NCI-H2227 (cell line): ENCODE results near the gene EIF5A.

ENCODE experiments used
- DNase-seq: peaks from one replicate; lab custom pipeline; 2025; ENCODE audit not compliant: unreplicated experiment; lab: John Stamatoyannopoulos, UW

Gene EIF5A

DNA sequence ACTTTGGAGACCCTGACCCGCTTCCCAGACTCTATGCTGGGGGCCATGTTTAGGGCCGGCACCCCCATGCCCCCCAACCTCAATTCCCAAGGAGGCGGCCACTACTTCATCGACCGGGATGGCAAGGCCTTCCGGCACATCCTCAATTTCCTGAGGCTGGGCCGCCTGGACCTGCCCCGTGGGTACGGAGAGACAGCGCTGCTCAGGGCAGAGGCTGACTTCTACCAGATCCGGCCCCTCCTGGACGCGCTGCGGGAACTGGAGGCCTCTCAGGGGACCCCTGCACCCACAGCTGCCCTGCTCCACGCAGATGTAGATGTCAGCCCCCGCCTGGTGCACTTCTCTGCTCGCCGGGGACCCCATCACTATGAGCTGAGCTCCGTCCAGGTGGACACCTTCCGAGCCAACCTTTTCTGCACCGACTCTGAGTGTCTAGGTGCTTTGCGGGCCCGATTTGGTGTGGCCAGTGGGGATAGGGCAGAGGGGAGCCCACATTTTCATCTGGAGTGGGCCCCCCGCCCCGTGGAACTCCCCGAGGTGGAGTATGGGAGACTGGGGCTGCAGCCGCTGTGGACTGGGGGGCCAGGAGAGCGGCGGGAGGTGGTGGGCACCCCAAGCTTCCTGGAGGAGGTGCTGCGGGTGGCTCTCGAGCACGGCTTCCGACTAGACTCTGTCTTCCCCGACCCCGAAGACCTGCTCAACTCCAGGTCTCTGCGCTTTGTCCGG, 45.6 kb downstream of the EIF5A start:
- DNase-seq, result no peak

DNA sequence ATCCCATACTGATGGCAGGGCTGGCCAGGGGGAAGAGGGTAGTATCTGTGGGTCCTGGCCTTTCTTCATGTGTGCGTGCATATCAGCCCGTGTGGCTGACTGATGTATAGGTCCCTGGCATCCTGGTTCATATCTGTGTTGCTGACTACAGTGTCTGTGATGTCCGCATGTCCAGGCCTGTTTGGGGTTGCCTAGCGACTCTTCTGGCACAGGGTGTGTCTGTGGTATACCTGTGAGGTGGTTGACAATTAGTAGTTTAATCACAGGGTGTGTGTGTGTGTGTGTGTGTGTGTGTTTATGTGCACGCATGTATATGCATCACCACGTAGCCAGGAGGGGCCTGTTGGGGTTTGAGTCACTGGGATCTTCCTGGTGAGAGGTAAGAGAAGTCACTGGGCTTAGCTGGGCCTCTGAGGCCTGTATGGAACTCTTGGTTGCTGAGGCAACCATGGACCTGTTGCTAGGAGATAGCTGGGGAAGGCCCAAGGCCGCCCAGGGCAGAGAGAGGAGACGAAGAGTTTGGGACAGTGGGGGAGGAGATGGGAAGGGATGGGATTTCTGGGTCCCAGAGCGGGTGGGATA, 46.9 kb downstream of the EIF5A start:
- DNase-seq, result peak; percentile 11

DNA sequence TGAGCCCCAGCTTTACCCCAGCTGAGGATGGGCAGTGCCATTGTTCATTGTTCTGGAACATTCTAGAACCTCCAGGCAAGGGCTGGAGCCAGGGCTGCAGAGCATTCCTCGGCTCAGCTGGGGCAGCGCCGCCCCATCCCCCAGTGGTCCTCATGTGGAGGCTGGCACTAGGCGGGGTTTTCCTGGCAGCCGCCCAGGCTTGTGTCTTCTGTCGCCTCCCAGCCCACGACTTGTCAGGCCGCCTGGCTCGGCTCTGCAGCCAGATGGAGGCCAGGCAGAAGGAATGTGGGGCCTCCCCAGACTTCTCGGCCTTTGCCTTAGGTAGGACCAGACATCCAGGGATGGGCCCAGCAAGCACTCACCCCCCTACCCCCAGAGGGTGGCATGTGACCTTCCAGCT, 47.6 kb downstream of the EIF5A start, which contains the start of gene TMEM95:
Gene TMEM95 (plus strand): TSS at position 104 of the 400 bp plus-strand sequence. CDS start 49 bp downstream, at position 153.
- DNase-seq, result peak; percentile 8

DNA sequence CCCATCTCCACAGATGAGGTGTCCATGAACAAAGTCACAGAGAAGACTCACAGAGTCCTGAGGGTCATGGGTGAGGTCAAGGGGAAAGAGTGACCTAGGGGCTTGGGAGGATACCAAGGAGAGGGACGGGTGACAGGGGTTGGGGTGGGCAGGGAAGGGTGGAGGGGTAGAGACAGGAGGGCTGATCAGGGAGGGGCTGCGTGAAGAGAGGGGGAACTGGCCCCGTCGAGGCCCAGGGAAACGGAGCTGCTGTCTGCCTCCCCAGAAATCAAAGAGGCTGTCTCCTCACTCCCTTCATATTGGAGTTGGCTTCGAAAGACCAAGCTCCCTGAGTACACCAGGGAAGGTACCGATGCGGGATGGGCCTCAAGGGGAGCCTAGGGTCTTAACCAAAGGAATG, 48.1 kb downstream of the EIF5A start:
- no peak for DNase-seq

DNA sequence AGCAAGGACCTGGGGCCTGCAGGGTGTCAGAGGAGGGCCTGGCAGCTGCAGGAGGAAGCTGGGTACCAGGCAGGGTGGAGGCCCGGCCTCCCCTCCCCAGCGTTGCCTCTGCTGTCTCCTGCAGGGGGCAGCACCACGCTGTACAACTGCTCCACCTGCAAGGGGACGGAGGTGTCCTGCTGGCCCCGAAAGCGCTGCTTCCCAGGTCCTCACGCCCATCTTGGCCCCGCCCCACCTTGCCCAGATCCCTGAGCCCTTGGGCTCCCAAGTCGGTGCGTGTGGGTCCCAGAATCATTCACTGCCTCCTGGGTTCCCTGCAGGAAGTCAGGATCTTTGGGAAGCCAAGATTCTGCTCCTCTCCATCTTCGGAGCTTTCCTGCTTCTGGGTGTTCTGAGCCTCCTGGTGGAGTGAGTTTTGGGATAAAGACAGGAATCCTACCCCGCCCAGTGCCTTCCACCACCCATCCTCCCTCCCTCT, 48.7 kb downstream of the EIF5A start:
- DNase-seq, result peak; percentile 19

DNA sequence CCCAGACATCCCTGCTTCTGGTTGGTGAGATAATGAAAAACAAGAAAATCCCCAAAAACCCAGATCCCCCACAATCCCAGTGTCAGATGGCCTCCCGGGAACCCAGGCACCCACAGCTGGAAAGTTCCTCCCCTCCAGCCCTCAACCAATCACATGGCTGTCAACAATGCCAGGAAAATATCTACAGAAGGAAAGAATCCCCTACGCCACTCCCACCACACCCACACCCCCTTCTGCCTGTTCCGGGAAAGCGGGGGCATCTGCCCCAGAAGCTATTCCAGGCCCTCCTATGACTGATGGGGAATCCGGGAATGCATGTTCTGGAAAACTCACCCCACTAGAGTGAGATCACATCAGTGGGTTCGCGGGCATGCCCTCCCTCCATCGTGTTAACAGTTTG, 49.3 kb downstream of the EIF5A start:
- DNase-seq, result no peak

DNA sequence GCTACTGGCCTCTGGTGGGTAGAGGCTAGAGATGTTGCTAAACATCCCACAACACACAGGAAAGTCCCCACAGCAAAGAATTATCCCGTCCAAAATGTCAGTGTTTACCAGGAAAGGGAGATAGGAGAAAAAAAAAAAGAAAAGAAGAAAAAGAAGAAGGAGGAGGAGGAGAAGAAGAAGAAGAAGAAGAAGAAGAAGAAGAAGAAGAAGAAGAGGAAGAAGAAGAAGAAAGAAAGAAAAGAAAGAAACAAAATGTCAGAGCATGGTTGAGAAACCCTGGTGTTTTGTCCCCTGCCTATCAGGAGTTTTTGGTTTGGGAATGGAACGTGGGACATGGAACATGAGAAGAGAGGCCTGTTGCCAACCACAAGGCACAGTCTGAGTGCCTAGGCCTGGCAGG, 50.0 kb downstream of the EIF5A start:
- no peak for DNase-seq

DNA sequence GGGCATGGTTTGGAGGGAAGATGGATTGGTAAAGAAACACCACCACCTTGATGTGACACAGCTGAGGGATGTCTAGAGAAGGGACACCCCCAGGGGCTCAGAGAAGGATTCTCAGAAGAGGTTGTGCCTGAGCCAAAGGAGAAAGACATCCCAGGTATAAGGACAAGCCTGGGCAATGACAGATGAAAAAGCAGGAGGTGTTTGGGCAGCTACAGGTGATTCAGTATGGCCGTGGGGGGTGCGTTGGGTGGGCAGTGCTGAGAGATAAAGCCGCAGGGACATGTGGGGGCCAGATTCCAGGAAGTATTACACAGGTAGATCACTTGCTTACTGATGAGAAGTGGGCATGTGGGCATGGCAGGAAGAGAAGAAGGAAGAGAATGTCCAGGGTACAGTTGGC, 54.5 kb downstream of the EIF5A start:
- no peak for DNase-seq
